GM21390 (cell line): ENCODE measurements around the gene PEX11B.

Experiments used
- ATAC-seq: cut with Tn5 transposase; IDR thresholded peaks from one replicate; pipeline ENCODE4 v1.9.1; 2021; ENCODE audit not compliant: unreplicated experiment

PEX11B gene

DNA sequence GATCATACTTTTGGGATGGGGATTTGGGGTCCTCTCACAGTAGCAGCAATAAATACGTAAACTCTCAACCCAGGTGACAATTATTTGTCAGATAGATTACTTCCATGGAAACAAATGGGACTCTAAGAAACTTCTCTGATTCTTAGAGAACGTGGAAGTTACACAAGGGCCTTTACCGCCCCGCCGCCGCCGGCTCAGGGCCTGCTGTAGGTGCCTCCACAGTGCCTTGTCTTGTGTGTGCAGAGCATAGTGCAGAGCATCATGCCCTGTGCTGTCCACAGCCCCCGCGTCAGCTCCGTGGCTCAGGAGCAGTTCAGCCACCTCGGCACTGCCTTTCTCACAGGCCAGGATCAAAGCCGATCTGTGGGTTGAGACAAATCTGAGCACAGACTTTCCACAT is 43.9 kb downstream of the PEX11B start:
- no peak for ATAC-seq

DNA sequence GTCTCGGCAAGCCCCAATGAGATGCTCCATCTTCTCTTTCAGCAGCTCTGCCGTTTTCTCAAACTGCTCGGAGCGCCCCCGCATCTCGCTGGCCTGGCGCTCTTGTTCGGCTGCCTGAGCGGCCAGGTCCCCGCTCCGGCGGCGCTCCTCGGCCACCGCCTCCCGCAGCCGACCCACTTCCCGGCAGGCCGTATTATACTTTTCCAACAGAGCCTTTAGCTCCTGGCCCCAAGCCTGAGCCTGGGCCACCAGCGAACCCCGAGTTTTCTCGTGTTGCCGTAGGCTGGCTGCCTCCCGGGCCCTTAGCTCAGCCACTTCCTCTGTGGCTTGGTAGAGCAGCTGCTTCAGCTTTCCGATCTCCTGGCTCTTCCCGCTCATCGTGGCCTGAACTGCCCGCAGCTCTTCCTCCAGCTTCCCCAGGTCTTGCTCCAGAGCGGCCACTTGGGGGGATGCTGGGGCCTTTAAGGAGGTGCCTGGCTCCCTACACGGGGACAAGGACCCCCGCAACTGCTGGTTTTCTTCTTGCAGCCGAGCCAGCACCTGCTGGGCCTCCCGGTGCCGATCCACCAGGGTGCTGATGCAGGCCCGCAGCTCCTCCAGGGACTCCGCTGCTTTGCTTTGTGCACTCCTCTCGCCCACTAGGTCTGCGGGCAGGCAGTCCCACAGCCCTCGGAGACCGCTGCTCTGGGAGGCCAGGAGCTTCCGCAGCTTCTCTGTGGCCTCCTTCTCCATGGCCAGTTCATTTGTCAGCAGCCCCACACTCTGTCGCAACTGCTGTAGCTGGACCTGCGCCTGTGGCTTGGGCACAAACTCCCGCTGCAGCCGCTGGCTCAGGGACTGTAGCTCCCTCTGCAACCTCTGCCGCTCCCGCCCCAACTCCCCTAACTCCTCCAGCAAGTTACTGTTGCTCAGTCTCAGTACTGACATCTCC is 46.3 kb downstream of the PEX11B start:
- no peak for ATAC-seq

DNA sequence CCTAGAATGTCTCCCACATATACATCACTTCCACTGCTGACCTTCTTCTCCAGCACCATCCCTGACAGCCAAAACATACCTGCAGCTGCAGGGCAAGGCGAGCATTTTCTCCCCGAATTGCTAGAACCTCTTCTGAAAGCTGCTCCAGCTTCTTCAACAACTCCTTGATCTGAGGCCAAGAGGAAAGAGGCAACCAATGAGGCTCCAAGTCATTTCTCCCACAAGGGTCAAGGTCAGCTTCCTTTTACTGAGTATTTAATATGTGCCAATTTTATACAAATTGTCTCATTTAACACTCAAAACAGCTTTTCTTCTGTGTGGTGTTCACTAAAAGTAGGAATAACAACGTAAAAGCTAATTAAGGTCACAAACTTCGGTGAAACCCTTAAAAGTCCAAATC is 50.3 kb downstream of the PEX11B start:
- no peak for ATAC-seq

DNA sequence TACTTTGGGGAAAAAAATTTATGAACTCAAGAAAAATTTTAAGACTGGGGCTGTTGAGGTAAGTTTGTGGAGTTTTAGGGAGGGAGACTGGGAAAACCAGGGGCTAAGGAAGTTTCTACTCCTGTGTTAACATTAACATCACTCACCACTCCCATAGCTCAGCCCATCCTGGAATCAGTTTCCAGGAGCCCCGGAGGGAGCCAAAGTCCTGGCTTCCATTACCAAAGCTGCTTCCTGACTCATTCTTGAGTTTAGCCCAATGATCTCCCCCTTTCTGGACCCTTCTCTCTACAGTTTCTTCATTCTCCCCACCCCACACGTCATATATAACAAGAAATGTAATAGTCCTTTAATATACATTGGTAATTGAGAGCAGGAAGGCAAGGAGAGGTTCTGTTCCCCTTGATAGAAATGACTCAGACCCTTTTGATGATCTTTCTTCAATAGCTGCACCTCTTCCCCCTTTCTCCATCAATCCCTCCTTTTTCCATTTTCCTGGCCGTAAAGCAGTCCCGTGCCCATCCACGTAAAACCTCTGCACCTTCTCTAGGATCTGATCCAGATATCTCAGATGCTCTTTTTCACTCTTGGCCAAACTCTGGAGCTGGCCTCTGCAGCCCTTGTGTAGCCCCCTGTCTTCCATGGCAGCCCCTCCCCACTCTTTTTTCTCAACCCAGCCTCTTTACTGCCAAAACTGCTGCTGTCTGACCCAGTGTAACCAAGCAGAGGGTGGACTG is 55.1 kb downstream of the PEX11B start:
- ATAC-seq: no peak
